ENCODE results near the gene POU5F1.
A peak's percentile ranks its signal among the peaks of the same experiment; 100 is the strongest.

POU5F1 gene

DNA sequence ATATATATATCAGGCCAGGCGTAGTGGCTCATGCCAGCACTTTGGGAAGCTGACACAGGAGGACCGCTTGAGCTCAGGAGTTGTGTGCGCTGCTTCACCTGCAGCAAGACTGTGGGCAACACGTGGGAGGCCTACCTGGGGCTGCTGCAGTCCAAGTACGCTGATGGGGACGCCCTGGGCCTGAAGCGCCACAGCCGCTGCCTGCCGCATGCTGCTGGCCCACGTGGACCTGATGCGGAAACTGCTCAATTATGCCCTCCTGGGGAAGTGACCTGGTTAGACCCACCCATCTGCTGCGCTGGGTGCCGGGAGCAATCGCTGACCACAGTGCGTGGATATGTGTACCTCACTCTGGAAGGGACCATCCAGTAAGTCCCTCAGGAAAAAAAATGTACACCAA lies 29.8 kb downstream of the POU5F1 start:
- no peak for DNase-seq (ENCODE audit: low read depth)

DNA sequence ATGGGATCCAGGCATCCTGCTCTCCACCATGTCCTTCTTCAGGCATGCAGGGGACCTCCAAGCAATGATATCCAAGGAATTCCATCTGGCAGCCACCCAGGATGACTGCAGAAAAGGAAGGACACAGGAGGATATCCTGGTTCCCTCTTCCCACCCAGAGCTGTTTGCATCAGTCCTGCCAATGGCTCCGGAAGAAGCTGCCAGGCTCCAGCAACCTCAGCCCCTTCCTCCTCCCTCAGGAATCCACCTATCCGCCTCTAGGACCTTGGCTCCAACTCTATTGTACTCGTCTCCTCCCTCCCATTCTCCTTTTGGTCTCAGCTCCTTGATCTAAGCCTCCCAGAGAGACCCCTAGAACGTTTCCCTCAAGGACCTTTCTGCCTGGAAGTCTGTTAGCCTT lies 30.9 kb downstream of the POU5F1 start:
- no peak for DNase-seq (ENCODE audit: low read depth)

DNA sequence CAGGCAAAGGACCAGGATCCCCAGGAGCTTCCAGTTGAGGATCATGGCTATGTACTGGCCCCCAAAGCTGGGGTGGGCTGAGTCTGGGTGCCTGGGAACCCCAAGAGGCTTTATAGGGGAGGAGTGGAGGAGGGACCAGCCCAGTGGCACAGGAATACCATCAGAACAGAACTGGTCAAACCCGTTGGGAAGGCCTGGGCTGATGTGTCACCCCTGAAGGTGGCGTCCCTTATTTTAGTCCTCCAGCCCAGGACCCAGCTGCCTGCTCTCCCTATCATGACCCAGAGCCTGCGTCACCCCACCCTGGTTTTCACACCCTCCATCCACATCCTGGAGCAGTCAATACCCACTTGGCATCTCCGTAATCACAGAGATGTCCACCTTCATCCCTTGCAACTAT lies 31.5 kb downstream of the POU5F1 start, which contains the start of gene PSORS1C2:
Gene PSORS1C2 (minus strand): TSS at position 85 of the 400 bp plus-strand sequence. CDS start 40 bp downstream, at position 45.
- no peak for DNase-seq (ENCODE audit: low read depth)

DNA sequence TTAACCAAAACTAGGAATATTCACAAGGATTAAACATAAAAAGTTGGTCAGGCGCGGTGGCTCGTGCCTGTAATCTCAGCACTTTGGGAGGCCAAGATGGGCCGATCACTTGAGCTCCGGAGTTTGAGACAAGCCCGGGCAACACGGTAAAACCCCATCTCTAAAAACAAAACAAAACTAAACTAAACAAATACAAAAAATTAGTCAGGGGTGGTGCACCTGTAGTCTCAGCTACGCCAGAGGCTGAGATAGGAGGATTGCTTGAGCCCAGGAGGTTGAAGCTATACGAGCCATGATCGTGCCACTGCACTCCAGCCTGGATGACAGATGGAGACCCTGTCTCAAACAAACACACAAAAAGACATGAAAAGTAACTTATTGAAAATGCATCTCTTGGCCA lies 34.8 kb downstream of the POU5F1 start:
- DNase-seq (ENCODE audit: low read depth): no peak

DNA sequence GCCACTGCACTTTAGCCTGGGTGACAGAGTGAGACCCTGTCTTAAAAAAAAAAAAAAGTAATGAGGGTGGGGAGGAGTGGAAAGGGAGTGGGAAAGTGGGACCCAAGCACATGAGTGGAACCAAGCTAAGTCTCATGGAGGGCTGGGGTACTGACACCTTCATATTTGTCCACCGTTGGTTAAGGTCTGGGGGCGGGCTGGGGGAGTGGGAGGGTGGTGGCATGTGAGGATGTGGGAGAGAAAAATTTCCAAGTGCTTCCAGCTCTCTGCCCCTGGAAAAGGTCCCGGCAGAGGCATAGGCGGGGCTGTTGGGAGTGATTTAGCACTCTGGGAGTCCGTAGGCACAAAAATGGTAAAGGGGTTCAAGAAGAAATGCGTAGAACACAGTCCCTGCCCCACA lies 37.7 kb downstream of the POU5F1 start:
- no peak for DNase-seq (ENCODE audit: low read depth)

DNA sequence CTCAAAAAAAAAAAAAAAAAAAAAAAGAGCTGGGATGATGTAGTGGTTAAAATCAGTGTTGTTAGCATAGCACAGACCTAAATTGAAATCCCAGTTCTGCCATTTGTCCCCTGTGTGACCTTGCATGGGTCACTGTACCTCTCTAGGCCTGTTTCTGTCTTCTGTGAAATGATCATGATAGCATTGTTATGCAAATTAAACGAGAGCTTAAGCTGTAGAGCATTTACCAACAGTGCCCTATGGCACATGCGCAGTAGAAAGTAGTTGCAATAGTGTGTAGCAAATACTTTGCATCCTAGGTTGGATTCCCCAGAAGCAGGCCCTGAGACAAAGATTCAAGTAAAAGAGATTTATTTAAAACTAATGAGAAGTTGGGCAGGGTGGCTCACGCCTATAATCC lies 38.9 kb downstream of the POU5F1 start:
- no peak for DNase-seq (ENCODE audit: low read depth)

DNA sequence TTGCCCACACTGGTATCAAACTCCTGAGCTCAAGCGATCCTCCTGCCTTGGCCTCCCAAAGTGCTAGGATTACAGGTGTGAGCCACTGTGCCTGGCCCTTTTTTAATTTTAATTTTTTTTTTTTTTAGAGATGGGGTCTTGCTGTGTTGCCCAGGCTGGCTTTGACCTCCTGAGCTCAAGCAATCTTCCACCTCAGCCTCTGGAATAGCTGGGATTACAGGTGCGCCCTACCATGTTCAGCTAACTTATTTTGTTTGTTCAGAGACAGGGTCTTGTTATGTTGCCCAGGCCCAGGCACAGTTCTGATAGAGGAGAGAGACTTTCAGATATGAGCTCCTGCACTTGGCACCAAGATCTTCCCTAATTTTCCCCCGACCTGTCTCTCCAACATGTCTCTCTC lies 39.7 kb downstream of the POU5F1 start:
- no peak for DNase-seq (ENCODE audit: low read depth)

DNA sequence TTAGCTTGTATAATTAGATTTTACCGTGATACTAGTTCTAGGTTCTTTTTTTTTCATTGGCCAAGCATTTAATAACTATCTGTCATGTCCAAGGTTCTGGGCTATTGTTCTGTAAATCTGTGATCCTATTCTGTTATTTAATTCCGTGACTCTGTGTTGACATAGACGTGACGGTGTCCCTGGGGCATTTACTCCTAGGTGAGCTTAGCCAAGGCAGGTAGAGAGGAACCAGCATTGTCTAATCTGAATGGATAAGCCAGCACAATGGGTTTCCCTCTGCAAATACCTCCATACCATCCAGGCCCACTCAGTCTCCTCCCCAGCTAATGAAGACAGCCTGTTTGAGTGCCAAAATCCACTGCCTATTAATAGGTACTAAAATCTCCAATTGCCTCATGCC lies 41.4 kb downstream of the POU5F1 start:
- DNase-seq (ENCODE audit: low read depth): no peak

DNA sequence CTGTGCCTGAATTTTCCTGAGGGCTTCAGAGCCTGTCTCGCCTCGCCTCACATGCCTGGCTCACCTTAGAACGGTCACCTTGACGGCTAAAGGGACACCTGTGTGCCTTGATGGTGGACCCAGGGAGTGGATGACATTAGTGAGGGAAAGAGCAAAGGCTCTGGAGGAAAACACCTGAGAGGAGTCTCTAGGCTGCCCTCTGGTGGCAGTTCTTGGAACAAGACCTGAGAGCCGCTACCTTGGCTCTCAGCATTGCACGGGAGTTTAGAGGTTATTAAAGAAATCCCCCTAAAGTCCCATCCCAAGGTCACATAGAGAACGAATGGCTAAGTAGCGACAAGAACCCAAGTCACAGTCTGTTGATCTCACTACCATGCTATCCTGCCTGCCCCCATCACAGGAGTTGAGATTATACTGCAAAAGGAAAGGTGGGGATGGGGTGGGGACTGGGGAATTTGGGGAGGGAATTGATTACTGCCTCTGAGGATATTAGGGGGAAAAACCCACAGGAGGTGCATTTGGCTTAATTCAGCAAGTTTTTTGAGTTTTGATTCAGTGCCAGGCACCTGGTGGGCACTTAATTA lies 42.3 kb downstream of the POU5F1 start:
- peak; percentile 54 for DNase-seq (ENCODE audit: low read depth)

DNA sequence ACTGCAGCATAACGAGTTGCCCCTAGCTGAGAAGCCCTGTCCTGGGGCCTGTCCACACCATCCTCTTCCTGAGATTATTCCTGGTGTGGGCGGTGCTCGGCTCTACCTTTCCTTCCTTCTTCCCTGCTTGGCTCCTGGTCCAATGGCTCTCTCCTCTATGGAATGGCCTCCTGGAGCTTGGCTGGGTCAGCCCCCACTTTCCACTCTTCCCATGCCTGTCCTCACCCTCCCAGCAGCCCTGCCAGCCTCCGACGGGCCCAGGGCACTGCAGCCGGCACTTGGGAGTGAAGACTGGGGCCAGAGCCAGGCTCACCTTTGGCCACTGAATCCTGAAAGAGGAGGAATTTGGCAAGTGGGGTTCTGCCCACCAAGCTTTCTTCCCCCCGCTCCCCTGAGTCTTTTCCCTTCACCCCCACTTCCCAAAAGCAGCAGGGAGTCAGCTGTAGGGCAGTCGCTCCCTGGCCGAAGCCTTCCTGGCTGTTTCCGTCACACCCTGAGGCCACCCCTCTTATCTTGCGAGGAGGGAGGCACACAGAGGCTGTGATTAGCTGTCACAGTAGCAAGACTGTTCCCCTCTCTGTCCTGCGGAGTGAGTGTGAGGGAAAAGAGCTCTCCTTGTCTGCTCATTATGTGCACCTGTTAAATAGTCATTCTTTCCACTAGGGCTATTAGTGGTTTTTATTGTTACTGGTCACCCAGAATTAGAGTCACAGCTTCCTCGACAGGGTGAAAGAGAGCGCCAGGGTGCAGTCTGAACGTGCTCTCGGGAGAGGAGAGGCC lies 43.9 kb downstream of the POU5F1 start:
- DNase-seq (ENCODE audit: low read depth): no peak

DNA sequence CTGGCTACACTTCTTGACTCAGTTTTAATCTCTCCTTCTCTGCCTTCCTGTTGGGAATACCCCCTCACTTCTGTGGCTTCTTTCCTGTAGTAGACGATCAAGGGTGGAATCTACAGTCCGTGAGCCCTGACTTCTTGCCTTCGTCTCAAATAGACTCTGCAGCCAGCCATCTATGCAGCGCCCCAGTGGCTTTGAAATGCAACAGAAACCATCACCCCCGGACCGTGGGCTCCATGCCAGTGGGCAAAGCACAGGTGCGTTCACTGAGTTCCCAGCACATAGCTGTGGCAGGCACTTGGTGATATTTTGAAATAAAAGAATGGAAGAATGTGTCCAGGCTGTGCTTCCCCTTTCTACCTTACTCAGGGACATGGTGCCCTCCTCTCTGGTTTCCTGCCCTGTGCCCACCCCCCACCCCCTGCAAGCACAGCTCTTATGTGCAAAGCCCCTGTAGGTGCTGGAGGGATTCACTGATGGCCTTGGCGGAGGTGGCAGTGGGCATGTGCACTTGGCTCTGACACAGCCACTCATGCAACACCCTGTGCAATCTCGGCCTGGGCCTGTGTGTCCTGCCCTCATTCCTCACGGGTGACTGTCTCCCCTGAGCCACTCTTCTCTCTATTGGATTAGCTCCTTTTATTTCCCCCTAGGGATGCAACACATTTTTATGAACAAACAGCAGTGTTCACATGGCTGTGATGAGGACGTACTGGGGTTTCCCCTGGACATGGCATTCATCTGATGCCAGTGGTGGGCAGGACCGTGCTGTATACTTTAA lies 44.7 kb downstream of the POU5F1 start:
- no peak for DNase-seq (ENCODE audit: low read depth)

DNA sequence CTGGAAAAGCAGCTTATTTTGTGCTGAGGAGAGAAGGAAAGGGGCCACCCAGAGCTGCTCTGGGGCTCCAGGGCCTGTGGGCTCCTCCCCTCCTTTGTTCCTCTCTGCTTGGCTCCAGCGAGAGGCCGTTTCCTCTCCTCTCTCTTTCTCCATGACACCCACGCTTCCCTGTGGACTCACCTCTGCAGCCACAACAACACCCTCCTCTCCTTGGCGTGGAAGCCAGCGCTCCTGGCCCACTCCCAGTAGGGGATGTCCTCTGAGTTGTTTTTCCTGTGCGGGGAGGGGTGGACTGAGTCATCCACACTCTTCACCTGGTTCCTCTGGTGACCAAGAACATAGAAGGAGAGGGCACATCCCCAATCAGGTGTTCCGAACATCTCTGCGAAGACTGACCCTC lies 45.3 kb downstream of the POU5F1 start:
- no peak for DNase-seq (ENCODE audit: low read depth)

DNA sequence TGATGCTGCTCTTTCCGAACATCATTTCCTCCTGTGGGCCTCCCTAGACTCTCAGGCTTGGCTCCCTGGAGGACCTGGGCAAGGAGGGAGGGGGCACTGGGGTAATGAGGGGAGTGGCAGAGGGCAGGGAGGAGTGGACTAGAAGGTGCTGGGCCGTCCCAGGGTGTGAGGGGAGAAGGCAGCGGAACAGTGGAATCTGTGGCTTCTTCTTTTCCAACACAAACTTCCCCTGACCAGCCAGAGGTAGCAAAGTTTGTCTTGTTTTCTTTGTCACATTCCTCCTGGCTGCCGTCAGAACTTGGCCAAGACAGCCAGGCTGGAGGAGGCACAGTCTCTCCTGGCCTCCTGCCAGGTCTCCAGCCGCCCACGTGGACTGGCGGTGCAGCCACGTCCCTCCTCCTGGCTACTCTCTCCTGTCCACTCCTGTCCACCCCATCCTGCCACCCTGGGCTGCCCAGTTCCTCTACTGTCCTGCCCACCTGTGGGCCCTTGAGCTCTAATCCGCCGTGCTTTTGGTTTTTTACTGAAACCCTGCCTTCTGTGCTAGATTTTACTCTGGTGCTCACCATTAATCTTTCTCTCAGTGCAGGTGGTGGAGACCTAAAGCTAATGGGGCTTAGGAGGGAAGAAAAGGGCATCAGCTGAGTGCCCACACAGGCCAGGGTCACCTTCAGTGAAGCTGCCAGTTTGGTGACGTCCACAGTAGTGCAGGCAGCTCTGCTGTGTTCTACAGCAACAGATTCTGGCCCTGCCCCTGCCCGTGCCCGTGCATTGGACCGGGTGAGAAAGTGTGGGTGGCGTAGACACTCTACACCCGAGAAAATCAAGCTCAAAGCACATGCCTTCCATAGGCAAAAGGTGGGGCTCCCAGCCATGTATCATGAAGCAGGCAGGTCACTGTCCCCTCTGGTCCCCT lies 47.4 kb downstream of the POU5F1 start:
- DNase-seq (ENCODE audit: low read depth): no peak

DNA sequence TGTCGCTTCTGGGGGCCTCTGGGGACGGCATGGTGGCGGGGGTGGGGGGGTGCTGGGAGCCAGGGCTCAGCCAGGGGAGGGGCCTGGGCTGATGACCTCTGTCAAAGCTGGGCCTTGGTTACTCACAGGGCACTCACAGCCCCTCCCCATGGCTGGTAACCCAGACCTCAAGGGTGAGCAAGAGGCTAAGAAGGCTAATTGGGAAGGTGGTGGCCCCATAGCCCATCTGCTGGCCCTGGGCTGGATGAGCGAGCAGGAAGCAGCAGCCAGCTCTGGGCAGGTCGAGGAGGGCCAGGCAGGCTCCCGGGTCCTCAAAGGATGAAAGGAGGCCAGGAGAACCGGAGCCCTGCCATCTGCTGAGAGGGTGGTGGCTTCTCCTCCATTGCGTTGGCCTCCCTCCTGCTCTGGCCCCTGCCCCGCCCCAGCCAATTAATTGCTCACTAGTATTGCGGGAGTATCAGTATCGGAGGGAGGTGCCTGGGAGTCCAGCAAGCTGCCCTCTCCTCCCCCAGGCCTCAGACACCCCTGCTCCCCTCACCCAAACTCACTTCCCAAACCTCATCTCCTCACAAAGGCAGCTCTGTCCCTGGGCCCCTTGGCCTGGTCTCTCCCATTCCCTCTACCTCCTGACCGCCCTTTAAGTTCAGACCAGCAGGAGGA lies 49.2 kb downstream of the POU5F1 start:
- DNase-seq (ENCODE audit: low read depth): no peak

DNA sequence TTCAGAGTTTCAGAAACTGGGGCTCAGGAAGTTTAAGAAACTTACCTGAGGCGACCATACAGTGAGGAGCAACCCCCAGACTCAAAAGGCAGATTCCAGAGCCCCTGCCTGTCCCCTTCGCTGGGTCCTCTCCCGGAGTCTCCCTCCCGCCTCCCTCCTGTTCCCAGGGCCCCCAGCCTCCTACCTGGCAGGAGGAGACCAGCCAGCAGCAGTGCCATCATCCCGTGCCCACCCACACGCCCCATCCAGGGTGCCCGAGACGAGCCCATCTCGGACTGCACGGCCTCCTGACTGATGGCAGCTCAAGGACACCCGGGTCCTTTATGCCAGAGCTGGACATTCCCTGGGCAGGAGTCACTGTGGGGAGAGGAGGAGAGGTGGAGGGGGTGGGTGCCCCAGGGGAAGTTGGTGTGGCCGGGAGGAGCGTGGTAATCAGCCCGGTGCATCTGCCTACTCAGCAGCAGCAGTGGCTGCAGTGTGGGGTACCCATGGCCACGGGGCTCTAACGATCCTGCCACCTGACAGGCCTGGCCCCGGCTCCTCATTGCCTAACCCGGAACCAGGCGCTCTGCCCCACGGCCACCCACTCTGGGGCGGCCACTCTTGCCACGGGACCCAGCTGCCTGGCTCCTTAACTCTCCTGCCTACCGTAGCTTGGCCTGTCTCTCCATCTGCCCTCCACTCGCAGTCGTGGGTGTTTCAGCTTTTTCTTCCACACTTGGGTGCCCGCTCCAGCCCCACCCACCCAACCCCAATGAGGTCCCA lies 50.1 kb downstream of the POU5F1 start, which contains the start of gene CDSN:
Gene CDSN (minus strand): TSS at position 296 of the 765 bp plus-strand sequence. CDS start 27 bp downstream, at position 269.
- DNase-seq (ENCODE audit: low read depth): no peak

DNA sequence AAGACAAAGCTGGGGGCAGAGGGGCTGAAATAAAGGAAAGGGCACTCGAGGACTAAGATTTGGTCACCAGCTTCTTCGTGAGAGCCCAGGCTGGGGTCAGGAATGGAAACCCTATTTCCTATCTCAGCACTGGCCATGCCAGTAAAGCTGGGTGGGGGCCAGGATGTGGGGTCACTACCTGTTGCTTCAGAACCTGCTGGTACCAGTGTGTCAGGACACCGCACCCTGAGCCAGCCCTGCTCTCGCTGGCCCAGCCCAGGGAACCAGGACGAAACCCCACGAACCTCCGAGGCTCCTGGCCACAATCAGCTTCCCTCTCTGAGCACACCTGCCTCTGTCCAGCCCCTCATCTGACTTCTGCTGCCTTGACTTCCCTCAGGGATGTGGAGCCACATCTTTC lies 52.3 kb downstream of the POU5F1 start:
- no peak for DNase-seq (ENCODE audit: low read depth)

DNA sequence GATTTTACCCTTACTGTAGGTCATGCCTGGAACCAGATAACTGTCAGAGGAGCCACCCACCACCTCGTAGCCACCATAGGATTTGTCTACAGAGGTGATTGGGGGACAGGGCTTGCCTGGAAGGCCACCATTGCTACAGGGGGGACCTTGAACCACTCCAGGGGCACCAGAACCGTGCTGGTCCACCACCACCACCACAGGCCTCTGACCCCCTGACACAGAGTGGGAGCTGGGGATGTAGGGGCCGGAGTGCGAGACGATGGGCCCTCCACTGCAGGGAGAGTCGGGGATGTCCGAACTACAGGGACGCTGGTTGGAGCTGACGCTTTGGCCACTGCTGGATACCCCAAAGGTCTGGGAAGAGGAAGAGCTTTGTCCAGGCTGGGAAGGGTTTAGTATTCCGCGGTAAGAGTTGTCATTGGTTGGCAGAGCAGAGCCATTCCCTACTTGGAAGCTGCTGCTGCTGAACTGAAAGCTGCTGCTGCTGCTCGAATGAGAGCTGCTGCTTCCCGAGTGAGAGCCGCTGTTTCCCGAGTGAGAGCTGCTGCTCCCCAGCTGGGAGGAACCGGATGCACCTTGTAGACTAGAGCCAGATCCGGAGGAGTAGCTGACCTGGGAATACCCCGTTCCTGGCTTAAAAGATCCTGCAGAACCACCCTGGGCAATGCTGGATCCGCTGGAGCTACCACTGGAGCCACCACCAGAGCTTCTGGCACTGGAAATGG lies 53.7 kb downstream of the POU5F1 start:
- no peak for DNase-seq (ENCODE audit: low read depth)

DNA sequence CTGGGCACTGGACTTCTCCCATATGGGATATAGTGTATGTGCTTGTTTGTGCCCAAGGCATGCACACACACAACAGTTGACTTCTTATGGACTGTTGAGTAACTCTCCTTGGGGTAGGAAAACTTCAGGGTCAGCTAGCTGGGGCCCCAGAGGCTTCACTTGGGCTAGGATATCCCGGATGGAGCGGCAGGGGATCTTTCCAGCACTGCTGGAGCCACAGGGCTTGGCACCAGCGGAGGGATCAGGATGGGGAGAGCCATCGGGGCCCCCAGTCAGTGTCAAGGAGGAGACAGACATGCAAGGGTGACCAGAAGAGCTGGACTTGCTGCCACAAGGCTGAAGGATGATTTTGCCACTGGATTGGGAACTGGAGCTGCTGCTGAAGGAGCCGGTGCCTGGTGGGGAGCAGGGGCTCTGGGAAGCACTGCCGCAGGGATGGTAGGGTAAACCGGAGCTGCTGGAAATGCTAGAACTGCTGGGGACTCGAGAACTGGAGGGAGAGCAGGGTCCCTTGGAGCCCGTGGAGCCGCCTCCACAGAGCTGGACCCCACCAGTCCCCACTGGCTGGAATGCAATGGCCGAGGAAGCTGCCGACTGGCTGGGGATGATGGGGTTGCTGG lies 54.4 kb downstream of the POU5F1 start:
- DNase-seq (ENCODE audit: low read depth): no peak

Measured in activated T-cell treated with anti-CD3 and anti-CD28 coated beads for 48 hours (primary cell).